Lower lobe of right lung (tissue), 2 donors: ENCODE measurements around the gene CUX1. TPM values are rescaled to one million over a fixed set of nuclear protein-coding genes. Genes with fewer than 3 reads are reported as not detected.

Experiments used
- ATAC-seq, 2 donors: fragments of 200-7000 bp; cut with Tn5 transposase; one replicate each; pipeline ENCODE4 v1.9.1; 2020 to 2022; ENCODE audit warnings: mild to moderate bottlenecking in 2 of 2, moderate library complexity in 2 of 2
- DNase-seq: peaks from one replicate; pipeline ENCODE4 v3.0.0-alpha.2; 2020
- H3K27ac ChIP-seq: fragments of 200-600 bp; one replicate; pipeline ENCODE4 v1.8.0; 2022
- H3K27me3 ChIP-seq: fragments of 200-600 bp; one replicate; pipeline ENCODE4 v1.8.0; 2022; ENCODE audit warnings: low read depth
- H3K36me3 ChIP-seq: fragments of 200-600 bp; one replicate; pipeline ENCODE4 v1.8.0; 2022; ENCODE audit warnings: mild to moderate bottlenecking
- H3K4me1 ChIP-seq: fragments of 200-600 bp; one replicate; pipeline ENCODE4 v1.8.0; 2022
- H3K4me3 ChIP-seq: fragments of 200-600 bp; one replicate; pipeline ENCODE4 v1.8.0; 2022; ENCODE audit warnings: mild to moderate bottlenecking
- H3K9me3 ChIP-seq: fragments of 200-600 bp; one replicate; pipeline ENCODE4 v1.8.0; 2022
- CTCF ChIP-seq: fragments of 200-600 bp; IDR thresholded peaks from one replicate; pipeline ENCODE4 v1.8.0; 2022; ENCODE audit warnings: antibody characterized with exemption, mild to moderate bottlenecking
- intact Hi-C: fragments of 100-400 bp; cut with DNase I; formaldehyde crosslinking; loops from one replicate; pipeline ENCODE4 v1.11.0; 2022
- total RNA-seq: library from RNA; stranded (reverse); fragmentation: NEBNext Ultra II Directional; extraction: Animal tissue kit (Norgen Biotek cat#: 25700); gene quantifications from one replicate; pipeline ENCODE4 v1.2.1, GENCODE V29; 2021
- donor health status: DM: no; HTN: yes; CAD: no; lungs with severe emphysema.

CUX1 gene
- total RNA-seq, 1 donor from 2014 or later = 118 TPM

- H3K4me1 ChIP-seq = no peaks in the 10 kb centered on the region
- peaks cover 3% of the 10 kb centered on the region for H3K9me3 ChIP-seq
- no peak overlapping the region for H3K4me3 ChIP-seq
- peaks cover 16% of the 10 kb centered on the region for H3K36me3 ChIP-seq
- intact Hi-C loops = no loop called here
- TF ChIP-seq CTCF = no peak
- no peaks in the 10 kb centered on the region for H3K27me3 ChIP-seq
- no peak overlapping the region for H3K27ac ChIP-seq
- ATAC-seq (no peak), DNase-seq (no peak)
Measured at GRCh38 chr7:102094316-102094650, 276.9 kb downstream of the CUX1 start.

- no peaks in the 10 kb centered on the region for H3K9me3 ChIP-seq
- peaks cover 25% of the 10 kb centered on the region for H3K36me3 ChIP-seq
- intact Hi-C loops = no loop called here
- DNase-seq (no peak), ATAC-seq (no peak)
- H3K27me3 ChIP-seq = no peaks in the 10 kb centered on the region
- H3K4me3 ChIP-seq = no peak overlapping the region
- no peaks in the 10 kb centered on the region for H3K4me1 ChIP-seq
- TF ChIP-seq CTCF = no peak
- no peak overlapping the region for H3K27ac ChIP-seq
Measured at GRCh38 chr7:102095321-102096011, 278.0 kb downstream of the CUX1 start.

GRCh38 chr7:102096012-102096332, 278.5 kb downstream of the CUX1 start:
- H3K36me3 ChIP-seq = peaks cover 30% of the 10 kb centered on the region
- no peak for TF ChIP-seq CTCF
- H3K27me3 ChIP-seq = no peaks in the 10 kb centered on the region
- ATAC-seq (no peak), DNase-seq (no peak)
- H3K9me3 ChIP-seq = no peaks in the 10 kb centered on the region
- no peak overlapping the region for H3K27ac ChIP-seq
- no peaks in the 10 kb centered on the region for H3K4me1 ChIP-seq
- H3K4me3 ChIP-seq = no peak overlapping the region
- intact Hi-C loops = no loop called here

- H3K27ac ChIP-seq = no peak overlapping the region
- no peak overlapping the region for H3K4me3 ChIP-seq
- TF ChIP-seq CTCF = no peak
- no peaks in the 10 kb centered on the region for H3K27me3 ChIP-seq
- ATAC-seq = no peak
- peaks cover 39% of the 10 kb centered on the region for H3K36me3 ChIP-seq
- no peaks in the 10 kb centered on the region for H3K9me3 ChIP-seq
- no peak for DNase-seq
- intact Hi-C loops = no loop called here
- no peaks in the 10 kb centered on the region for H3K4me1 ChIP-seq
Measured at GRCh38 chr7:102096706-102097427, 279.4 kb downstream of the CUX1 start.

GRCh38 chr7:102097601-102098161, 280.3 kb downstream of the CUX1 start:
- H3K36me3 ChIP-seq = peaks cover 43% of the 10 kb centered on the region
- H3K4me3 ChIP-seq = no peak overlapping the region

More at GRCh38 chr7:102097601-102098161, 280.3 kb downstream of the CUX1 start:
- no peak for TF ChIP-seq CTCF
- Histone ChIP-seq H3K27me3 (no peaks in the 10 kb centered on the region), H3K9me3 (no peaks in the 10 kb centered on the region), H3K27ac (no peak overlapping the region), H3K4me1 (no peaks in the 10 kb centered on the region)
- intact Hi-C loops = no loop called here
- ATAC-seq = no peak
- no peak for DNase-seq
